GM19025 (cell line): ENCODE data around the gene RCOR1.
"Not testable (repeated sequence)": the region's sequence is repeated elsewhere in the genome, so short reads cannot be mapped to it uniquely, and the experiment has no call there.

Experiments
- ATAC-seq: cut with Tn5 transposase; IDR thresholded peaks from one replicate; pipeline ENCODE4 v1.9.1; 2021; ENCODE audit warnings: mild to moderate bottlenecking, low read depth, moderate library complexity; ENCODE audit not compliant: unreplicated experiment

The RCOR1 gene

GRCh38 chr14:102624666-102625065 is 32.2 kb downstream of the RCOR1 start:
- ATAC-seq, result no peak

GRCh38 chr14:102625564-102626296 is 33.3 kb downstream of the RCOR1 start:
- no peak for ATAC-seq

DNA sequence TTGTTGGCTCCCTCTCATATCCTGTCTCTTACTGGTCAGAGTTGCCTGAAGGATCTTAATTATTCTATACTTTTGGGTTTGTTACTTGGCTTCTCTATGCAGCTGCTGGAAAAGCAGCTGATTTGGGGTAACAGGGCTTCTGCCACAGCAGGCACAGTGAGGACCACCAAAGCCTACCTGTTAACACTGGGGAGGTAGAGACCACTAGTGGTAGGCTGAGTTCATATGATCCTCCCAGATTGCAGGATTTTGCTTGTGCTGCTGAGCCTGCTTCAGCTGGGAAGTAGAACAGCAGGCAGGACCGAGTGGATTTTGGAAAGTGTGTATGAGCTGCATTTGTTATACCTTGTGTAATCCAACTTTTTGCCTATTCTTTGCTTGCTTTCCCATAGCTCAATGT is 34.1 kb downstream of the RCOR1 start:
- ATAC-seq, result no peak

- ATAC-seq, result no peak
Measured at GRCh38 chr14:102629011-102629444, 36.6 kb downstream of the RCOR1 start.

DNA sequence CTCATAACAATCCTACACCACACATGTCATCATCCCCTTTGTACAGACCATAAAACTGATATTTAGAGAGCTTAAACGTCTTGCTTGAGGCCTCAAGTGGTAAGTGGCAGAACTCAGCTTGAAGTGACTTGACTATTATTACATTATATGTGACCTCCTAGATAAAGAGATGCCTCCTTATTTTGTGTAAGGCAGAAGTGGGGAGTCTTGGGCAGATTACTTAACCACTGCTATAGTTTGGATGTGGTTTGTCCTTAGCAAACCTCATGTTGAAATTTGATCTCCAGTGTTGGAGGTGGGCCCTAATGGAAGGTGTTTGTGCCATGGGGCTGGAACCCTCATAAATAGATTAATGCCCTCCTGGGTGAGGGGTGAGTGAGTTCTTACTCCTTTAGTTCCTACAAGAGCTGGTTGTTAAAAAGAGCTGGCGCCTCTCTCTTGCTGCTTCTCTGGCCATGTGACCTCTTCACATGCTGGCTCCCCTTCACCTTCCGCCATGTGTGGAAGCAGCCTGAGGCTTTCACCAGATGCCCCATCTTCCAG is 37.4 kb downstream of the RCOR1 start:
- no peak for ATAC-seq

- no peak for ATAC-seq
Measured at GRCh38 chr14:102630405-102630804, 38.0 kb downstream of the RCOR1 start.

DNA sequence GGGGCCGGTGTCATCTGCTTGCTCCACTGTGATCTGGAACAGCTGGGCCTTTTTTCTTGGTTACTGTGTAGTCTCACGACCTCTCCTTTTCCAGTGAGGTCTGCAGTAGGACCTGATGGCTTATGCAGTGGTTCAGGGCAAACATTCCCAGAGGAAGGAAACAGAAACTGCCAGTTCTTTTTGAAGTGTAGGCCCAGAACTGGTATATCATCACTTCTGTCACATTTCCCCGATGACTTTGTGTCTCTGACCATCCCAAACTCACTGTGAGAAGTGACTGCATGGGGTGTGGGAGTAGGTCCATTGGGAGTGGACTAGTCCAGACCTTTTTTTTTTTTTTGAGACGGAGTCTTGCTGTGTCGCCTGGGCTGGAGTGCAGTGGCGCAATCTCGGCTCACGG is 38.4 kb downstream of the RCOR1 start:
- no peak for ATAC-seq

- no peak for ATAC-seq
Measured at GRCh38 chr14:102633906-102634595, 41.6 kb downstream of the RCOR1 start.

- not testable (repeated sequence) for ATAC-seq
Measured at GRCh38 chr14:102639611-102640010, 47.2 kb downstream of the RCOR1 start.

DNA sequence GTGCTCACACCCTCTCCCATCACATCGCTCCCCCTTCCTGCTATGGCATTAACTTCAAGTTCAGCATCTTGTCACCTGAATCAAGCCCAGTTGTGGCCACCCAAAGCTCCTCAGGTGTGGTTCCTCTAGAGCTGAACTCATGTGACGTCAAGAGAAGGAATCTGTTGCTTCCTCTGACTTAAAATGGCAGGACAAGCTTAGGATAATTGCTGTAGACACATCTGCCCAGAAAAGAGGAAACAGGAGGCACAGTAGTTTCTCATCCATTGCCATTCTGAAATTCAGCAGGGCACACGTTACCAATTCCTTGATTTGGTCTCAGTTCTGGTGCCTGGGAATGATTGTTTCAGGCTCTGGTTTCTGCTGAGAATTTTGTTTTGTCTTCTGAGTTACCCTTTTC is 52.1 kb downstream of the RCOR1 start:
- ATAC-seq, result no peak

GRCh38 chr14:102645746-102646440 is 53.4 kb downstream of the RCOR1 start:
- ATAC-seq, result no peak

DNA sequence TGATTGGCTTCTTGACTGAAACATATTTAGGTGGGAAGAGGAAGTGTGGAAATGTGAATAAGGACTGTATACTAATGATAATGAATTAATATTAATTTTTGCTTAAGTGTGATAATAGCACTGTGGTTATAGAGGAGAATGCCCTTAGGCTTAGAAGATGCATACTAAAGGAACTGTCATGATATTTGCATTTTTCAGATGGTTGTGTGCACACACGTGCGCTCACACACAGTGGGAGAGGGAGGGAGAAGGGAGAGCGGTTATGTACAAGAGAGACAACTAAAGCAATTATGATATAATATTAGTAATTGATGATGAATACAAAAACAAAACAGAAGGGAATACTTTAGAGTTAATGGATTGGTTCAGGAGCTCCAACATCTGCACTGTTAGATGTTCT is 54.2 kb downstream of the RCOR1 start:
- ATAC-seq, result no peak

GRCh38 chr14:102652194-102652593 is 59.7 kb downstream of the RCOR1 start:
- no peak for ATAC-seq

DNA sequence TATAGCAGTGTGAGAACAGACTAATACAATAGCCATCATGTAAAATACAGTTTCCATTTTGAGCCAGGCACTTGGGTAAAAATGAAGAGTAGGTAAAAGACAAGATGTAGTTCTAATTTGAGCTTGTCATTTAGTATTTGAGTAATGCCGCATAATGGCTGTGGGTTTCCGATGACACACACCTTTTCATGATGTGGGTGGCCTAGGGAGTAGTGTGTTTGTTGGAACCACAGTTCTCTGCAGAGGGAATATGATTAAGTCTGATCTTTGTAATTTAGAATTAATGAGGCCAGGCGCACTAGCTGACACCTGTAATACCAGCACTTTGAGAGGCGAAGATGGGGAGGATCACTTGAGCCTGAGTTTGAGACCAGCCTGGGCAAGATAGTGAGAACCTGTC is 61.8 kb downstream of the RCOR1 start:
- ATAC-seq, result no peak

DNA sequence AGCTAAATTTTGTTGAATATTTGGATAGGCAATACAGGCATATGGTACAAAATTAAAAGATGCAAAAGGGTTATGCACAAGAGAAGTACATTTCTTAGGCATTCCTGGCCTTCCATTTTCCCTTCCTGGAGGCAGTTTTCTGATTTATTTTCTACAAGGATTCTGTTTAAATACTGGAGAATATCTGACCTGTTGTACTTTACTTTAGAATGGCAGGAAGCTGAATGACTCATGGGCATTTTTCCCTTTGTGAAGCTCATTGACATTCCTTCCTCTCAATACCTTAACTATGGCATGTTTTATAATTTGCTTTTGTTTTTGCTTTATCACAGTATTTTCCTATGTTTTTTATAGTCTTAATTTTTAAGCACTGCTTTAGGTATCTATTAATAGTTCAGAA is 62.7 kb downstream of the RCOR1 start:
- ATAC-seq, result no peak

DNA sequence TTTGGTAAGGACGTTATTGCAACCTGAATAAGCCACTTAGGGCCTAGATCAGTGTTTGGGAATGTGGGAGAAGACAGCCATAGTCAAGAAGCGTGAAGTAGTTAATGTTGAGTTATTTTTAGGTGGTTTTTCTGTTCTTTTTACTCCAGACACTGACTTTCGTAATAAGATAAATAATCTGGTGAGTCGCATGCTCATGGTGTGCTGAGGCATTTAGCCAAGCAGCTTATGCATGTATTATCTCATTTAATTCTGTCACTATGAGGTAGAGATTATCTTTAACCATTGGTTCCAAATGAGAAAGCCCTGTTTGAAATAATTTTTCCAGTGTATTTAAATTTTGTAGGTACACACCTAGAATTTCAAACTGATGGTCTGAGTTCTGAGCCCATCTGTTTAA is 67.3 kb downstream of the RCOR1 start:
- ATAC-seq, result no peak

DNA sequence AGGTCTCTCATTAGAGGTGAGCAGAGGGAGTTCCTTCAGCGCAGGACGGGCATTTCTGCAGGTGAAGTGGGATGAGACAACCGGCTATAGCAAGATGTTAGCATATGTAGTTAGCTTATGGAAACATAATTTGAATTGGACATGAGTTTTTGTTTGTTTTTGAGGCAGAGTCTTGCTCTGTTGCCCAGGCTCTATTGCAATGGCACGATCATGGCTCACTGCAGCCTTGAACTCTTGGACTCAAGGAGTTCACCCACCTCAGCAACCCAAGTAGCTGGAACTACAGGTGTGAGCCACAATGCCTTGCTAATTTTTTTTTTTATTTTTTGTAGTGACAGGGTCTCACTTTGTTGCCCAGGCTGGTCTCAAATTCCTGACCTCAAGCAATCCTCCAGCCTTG is 69.2 kb downstream of the RCOR1 start:
- no peak for ATAC-seq

- ATAC-seq, result no peak
Measured at GRCh38 chr14:102662636-102663430, 70.4 kb downstream of the RCOR1 start.

- no peak for ATAC-seq
Measured at GRCh38 chr14:102663440-102663839, 71.0 kb downstream of the RCOR1 start.

GRCh38 chr14:102665621-102666020 is 73.2 kb downstream of the RCOR1 start:
- no peak for ATAC-seq
